ENCODE data around the gene DDX50.
A peak's percentile ranks its signal among the peaks of the same experiment; 100 is the strongest.
"Not testable (repeated sequence)": the region's sequence is repeated elsewhere in the genome, so short reads cannot be mapped to it uniquely, and the experiment has no call there.

Gene DDX50

DNA sequence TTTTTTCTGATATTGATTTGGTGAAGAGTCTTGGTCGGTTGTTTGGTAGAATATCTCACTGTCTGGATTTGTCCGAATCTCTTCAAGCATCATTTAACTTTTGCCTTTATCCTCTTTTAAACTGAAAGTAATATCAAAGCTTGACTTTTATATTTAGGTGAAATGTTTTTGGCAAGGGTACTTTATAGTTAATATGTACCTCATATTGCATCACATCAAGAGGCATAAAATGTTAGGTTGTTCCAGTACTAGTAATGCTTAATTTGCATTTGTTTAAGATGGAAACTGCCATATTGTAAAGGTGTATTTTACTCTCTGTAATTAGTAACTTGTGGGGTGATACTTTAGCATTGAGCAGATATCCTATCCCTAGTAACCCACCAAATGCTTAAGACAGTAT lies 37.8 kb downstream of the DDX50 start:
- H3K9me3 ChIP-seq (ENCODE audit: control insufficient read depth in 5 of 5, low read length in 5 of 5), result no peaks in the 10 kb centered on the region
- no peak overlapping the region for H3K4me3 ChIP-seq (ENCODE audit: low read depth in 1 of 5, low read length in 5 of 5)
- no peaks in the 10 kb centered on the region for H3K4me1 ChIP-seq (ENCODE audit: control insufficient read depth in 5 of 5, insufficient read depth in 5 of 5, low read length in 5 of 5)
- H3K36me3 ChIP-seq (ENCODE audit: control insufficient read depth in 5 of 5, insufficient read depth in 5 of 5, low read length in 5 of 5), result peaks cover 13 to 64% (median 26%) of the 10 kb centered on the region in 5 donors
- no peaks in the 10 kb centered on the region for H3K27me3 ChIP-seq (ENCODE audit: control insufficient read depth in 5 of 5, insufficient read depth in 4 of 5, low read length in 5 of 5)
- no peak overlapping the region for H3K27ac ChIP-seq (ENCODE audit: low read depth, low read length)
- H3K9ac ChIP-seq (ENCODE audit: low read length in 5 of 5), result no peak overlapping the region

DNA sequence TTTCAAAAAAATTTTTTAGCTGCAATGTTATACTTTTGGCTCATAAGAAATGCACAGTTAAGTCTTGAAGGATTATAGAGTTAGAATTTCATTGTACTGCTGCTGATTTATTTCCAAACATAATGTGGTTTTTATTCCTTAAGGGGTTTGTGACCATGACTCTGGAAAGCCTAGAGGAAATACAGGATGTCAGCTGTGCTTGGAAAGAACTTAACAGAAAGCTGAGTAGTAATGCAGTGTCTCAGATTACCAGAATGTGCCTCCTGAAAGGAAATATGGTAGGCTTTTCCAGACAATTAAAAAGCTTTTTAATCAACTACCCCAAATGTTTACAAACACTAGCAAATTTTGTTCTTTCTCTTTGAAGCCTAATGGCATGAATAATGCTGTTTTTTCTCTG lies 39.8 kb downstream of the DDX50 start:
- peaks cover 13 to 71% (median 30%) of the 10 kb centered on the region in 5 donors for H3K36me3 ChIP-seq (ENCODE audit: control insufficient read depth in 5 of 5, insufficient read depth in 5 of 5, low read length in 5 of 5)
- not testable (repeated sequence) for H3K4me3 ChIP-seq (ENCODE audit: low read depth in 1 of 5, low read length in 5 of 5); H3K27me3 ChIP-seq (ENCODE audit: control insufficient read depth in 5 of 5, insufficient read depth in 4 of 5, low read length in 5 of 5); H3K27ac ChIP-seq (ENCODE audit: low read depth, low read length); H3K4me1 ChIP-seq (ENCODE audit: control insufficient read depth in 5 of 5, insufficient read depth in 5 of 5, low read length in 5 of 5); H3K9me3 ChIP-seq (ENCODE audit: control insufficient read depth in 5 of 5, low read length in 5 of 5); H3K9ac ChIP-seq (ENCODE audit: low read length in 5 of 5)

DNA sequence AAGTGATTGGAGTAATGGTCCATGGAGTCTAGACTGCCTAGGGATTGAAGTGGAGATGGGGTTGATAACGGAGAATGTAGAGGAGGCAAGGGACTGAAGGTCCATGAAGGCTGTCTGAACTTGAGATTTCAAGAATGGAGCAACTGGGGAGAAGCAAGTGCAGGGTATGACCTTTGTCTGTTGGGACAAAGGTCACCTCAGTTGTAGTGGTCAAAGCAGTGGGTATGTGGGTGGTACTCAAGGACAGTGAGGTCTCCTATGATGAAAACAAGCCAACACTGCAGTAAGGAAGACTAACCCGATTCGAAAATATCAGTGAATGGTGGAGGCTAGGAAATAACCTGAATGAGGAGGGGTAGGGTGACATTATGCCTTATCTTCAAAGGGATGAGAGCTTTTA lies 49.5 kb downstream of the DDX50 start:
- peaks cover 18 to 53% (median 33%) of the 10 kb centered on the region in 5 donors for H3K36me3 ChIP-seq (ENCODE audit: control insufficient read depth in 5 of 5, insufficient read depth in 5 of 5, low read length in 5 of 5)

DNA sequence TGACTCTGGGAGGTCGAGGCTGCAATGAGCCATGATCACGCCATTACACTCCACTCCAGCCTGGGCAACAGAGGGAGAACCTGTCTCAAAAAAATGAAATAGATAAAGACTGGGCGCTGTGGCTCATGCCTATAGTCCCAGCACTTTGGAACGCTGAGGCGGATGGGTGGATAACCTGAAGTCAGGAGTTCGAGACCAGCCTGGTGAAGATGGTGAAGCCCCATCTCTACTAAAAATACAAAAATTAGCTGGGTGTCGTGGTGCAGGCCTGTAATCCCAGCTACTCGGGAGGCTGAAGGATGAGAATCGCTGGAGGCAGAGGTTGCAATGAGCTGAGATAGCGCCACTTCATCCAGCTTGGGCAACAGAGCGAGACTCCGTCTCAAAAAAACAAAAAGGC lies 53.8 kb downstream of the DDX50 start:
- H3K27me3 ChIP-seq (ENCODE audit: control insufficient read depth in 5 of 5, insufficient read depth in 4 of 5, low read length in 5 of 5), result no peaks in the 10 kb centered on the region
- peaks cover 1 to 22% (median 5%) of the 10 kb centered on the region in 5 donors for H3K36me3 ChIP-seq (ENCODE audit: control insufficient read depth in 5 of 5, insufficient read depth in 5 of 5, low read length in 5 of 5)
- H3K27ac ChIP-seq (ENCODE audit: low read depth, low read length), result no peak overlapping the region
- no peak overlapping the region for H3K9ac ChIP-seq (ENCODE audit: low read length in 5 of 5)
- peak overlapping the region in 1 of 5 donors; percentile 98 for H3K4me3 ChIP-seq (ENCODE audit: low read depth in 1 of 5, low read length in 5 of 5)
- H3K9me3 ChIP-seq (ENCODE audit: control insufficient read depth in 5 of 5, low read length in 5 of 5), result no peaks in the 10 kb centered on the region
- peaks cover 7 to 21% (median 14%) of the 10 kb centered on the region in 5 donors for H3K4me1 ChIP-seq (ENCODE audit: control insufficient read depth in 5 of 5, insufficient read depth in 5 of 5, low read length in 5 of 5)

More for the DNA sequence above, 49.5 kb downstream of the DDX50 start:
- H3K9me3 ChIP-seq (ENCODE audit: control insufficient read depth in 5 of 5, low read length in 5 of 5), result no peaks in the 10 kb centered on the region
- no peak overlapping the region for H3K4me3 ChIP-seq (ENCODE audit: low read depth in 1 of 5, low read length in 5 of 5)
- no peak overlapping the region for H3K27ac ChIP-seq (ENCODE audit: low read depth, low read length)
- H3K27me3 ChIP-seq (ENCODE audit: control insufficient read depth in 5 of 5, insufficient read depth in 4 of 5, low read length in 5 of 5), result no peaks in the 10 kb centered on the region
- peaks cover 3 to 4% (median 4%) of the 10 kb centered on the region in 5 donors for H3K4me1 ChIP-seq (ENCODE audit: control insufficient read depth in 5 of 5, insufficient read depth in 5 of 5, low read length in 5 of 5)
- H3K9ac ChIP-seq (ENCODE audit: low read length in 5 of 5), result no peak overlapping the region

DNA sequence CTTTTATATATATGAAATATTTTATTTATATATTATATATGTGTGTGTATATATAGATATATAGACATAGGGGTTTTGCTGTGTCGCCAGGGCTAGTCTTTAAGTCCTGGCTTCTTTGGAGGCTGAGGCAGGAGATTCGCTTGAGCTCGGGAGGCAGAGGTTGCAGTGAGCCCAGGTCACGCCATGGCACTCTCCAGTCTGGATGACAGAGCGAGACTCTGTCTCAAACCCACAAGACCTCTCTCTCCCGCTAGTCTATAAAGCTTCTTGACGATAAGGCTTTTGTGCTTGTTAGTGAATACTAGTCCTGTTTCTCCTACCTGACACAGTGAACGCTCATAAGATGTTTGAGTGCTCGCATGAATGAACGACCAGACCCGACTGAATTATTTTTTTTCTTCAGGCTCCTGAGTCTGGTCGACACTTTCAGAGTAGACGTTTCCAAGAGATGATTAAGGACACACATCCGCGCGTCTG lies 54.3 kb downstream of the DDX50 start:
- peak overlapping the region; percentile 94 to 100 (median 99) for H3K9ac ChIP-seq (ENCODE audit: low read length in 5 of 5)
- peak overlapping the region; percentile 89 to 98 (median 97) for H3K4me3 ChIP-seq (ENCODE audit: low read depth in 1 of 5, low read length in 5 of 5)
- peaks cover 7 to 21% (median 14%) of the 10 kb centered on the region in 5 donors for H3K4me1 ChIP-seq (ENCODE audit: control insufficient read depth in 5 of 5, insufficient read depth in 5 of 5, low read length in 5 of 5)
- no peaks in the 10 kb centered on the region for H3K27me3 ChIP-seq (ENCODE audit: control insufficient read depth in 5 of 5, insufficient read depth in 4 of 5, low read length in 5 of 5)
- H3K36me3 ChIP-seq (ENCODE audit: control insufficient read depth in 5 of 5, insufficient read depth in 5 of 5, low read length in 5 of 5), result peaks cover 5 to 20% (median 8%) of the 10 kb centered on the region in 5 donors
- H3K27ac ChIP-seq (ENCODE audit: low read depth, low read length), result peak overlapping the region; percentile 100
- H3K9me3 ChIP-seq (ENCODE audit: control insufficient read depth in 5 of 5, low read length in 5 of 5), result no peaks in the 10 kb centered on the region

DNA sequence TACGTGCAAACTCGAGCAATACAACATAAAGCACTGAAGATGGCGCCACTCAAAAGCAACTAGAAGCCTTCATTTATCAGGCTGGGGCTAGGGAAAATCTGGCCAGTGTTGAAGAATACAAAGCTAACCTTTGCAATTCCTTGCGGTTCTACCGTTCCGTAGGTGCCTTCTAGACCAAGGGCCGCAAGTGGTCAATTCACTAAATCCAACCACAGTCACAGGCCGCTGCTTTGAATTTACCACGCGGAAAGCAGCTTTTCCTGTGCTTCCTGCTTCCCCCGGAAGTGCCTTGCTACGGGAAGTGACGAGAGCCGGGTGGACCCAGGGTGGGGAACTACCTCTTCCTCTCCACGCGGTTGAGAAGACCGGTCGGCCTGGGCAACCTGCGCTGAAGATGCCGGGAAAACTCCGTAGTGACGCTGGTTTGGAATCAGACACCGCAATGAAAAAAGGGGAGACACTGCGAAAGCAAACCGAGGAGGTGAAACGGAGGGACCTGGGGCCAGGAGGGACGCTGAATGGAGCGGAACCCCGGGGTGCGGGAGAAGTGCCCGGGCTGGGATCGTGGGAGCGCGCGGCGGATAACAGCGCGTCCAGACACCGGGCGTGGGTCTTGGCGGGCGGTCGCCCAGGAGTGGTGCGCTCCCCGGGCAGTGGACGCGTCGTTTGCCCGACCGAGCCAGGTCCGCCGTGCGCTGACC lies 54.9 kb downstream of the DDX50 start, which contains the start of gene DDX21:
Gene DDX21, plus strand, starts transcription at position 339 of the 701 bp plus-strand sequence. Its CDS starts 56 bp downstream, at position 395.
- Histone ChIP-seq H3K4me1 (ENCODE audit: control insufficient read depth in 5 of 5, insufficient read depth in 5 of 5, low read length in 5 of 5) (peaks cover 7 to 25% (median 14%) of the 10 kb centered on the region in 5 donors), H3K27me3 (ENCODE audit: control insufficient read depth in 5 of 5, insufficient read depth in 4 of 5, low read length in 5 of 5) (no peaks in the 10 kb centered on the region), H3K9ac (ENCODE audit: low read length in 5 of 5) (peak within 1 kb of the TSS; percentile 94 to 100 (median 99)), H3K9me3 (ENCODE audit: control insufficient read depth in 5 of 5, low read length in 5 of 5) (no peaks in the 10 kb centered on the region), H3K36me3 (ENCODE audit: control insufficient read depth in 5 of 5, insufficient read depth in 5 of 5, low read length in 5 of 5) (peaks cover 5 to 18% (median 7%) of the 10 kb centered on the region in 5 donors), H3K27ac (ENCODE audit: low read depth, low read length) (peak within 1 kb of the TSS; percentile 100), H3K4me3 (ENCODE audit: low read depth in 1 of 5, low read length in 5 of 5) (peak within 1 kb of the TSS; percentile 89 to 98 (median 97))

DNA sequence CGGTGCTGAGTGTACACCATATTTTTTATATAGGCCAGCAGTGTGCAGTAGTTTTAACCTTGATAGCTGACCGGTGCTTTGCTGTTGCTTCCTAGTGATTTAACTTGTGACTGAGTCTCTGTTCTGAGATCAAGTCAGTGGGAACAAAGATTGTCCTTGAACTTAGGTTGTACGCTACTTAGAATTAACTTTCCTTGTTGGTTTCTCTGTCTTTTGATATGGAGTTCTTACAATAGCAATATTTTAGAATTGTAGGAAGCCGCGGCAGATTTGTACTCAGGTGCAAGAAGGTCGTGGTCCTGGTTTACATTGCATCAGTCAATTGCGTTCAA lies 56.1 kb downstream of the DDX50 start:
- no peaks in the 10 kb centered on the region for H3K27me3 ChIP-seq (ENCODE audit: control insufficient read depth in 5 of 5, insufficient read depth in 4 of 5, low read length in 5 of 5)
- H3K9me3 ChIP-seq (ENCODE audit: control insufficient read depth in 5 of 5, low read length in 5 of 5), result no peaks in the 10 kb centered on the region
- peaks cover 7 to 26% (median 14%) of the 10 kb centered on the region in 5 donors for H3K4me1 ChIP-seq (ENCODE audit: control insufficient read depth in 5 of 5, insufficient read depth in 5 of 5, low read length in 5 of 5)
- peak overlapping the region; percentile 100 for H3K27ac ChIP-seq (ENCODE audit: low read depth, low read length)
- peaks cover 10 to 22% (median 14%) of the 10 kb centered on the region in 5 donors for H3K36me3 ChIP-seq (ENCODE audit: control insufficient read depth in 5 of 5, insufficient read depth in 5 of 5, low read length in 5 of 5)
- H3K4me3 ChIP-seq (ENCODE audit: low read depth in 1 of 5, low read length in 5 of 5), result peak overlapping the region; percentile 70 to 98 (median 97)
- H3K9ac ChIP-seq (ENCODE audit: low read length in 5 of 5), result peak overlapping the region in 4 of 5 donors; percentile 40 to 99 (median 79)

DNA sequence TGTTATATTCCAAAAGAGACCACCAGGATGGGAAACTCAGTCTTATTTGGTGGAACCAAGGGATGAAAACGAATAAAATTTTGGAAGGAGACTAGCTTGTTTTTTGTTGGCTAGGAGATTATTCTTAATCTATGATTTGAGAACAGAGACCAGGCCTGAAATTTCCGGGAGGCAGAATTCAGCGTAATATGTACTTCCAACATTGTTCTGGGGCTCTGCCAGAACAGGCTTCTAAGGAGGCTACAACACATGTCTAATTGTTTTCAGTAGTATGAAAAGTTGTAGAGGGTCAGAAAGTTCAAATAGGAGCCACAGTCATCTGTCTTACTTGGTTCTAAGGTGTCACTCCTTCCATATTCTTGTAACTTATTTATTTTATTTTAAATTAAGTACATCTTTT lies 56.5 kb downstream of the DDX50 start:
- H3K27ac ChIP-seq (ENCODE audit: low read depth, low read length), result peak overlapping the region; percentile 100
- peak overlapping the region; percentile 70 to 98 (median 97) for H3K4me3 ChIP-seq (ENCODE audit: low read depth in 1 of 5, low read length in 5 of 5)
- no peaks in the 10 kb centered on the region for H3K27me3 ChIP-seq (ENCODE audit: control insufficient read depth in 5 of 5, insufficient read depth in 4 of 5, low read length in 5 of 5)
- peak overlapping the region in 4 of 5 donors; percentile 40 to 99 (median 79) for H3K9ac ChIP-seq (ENCODE audit: low read length in 5 of 5)
- no peaks in the 10 kb centered on the region for H3K9me3 ChIP-seq (ENCODE audit: control insufficient read depth in 5 of 5, low read length in 5 of 5)
- peaks cover 12 to 26% (median 18%) of the 10 kb centered on the region in 5 donors for H3K36me3 ChIP-seq (ENCODE audit: control insufficient read depth in 5 of 5, insufficient read depth in 5 of 5, low read length in 5 of 5)
- peaks cover 7 to 26% (median 14%) of the 10 kb centered on the region in 5 donors for H3K4me1 ChIP-seq (ENCODE audit: control insufficient read depth in 5 of 5, insufficient read depth in 5 of 5, low read length in 5 of 5)

DNA sequence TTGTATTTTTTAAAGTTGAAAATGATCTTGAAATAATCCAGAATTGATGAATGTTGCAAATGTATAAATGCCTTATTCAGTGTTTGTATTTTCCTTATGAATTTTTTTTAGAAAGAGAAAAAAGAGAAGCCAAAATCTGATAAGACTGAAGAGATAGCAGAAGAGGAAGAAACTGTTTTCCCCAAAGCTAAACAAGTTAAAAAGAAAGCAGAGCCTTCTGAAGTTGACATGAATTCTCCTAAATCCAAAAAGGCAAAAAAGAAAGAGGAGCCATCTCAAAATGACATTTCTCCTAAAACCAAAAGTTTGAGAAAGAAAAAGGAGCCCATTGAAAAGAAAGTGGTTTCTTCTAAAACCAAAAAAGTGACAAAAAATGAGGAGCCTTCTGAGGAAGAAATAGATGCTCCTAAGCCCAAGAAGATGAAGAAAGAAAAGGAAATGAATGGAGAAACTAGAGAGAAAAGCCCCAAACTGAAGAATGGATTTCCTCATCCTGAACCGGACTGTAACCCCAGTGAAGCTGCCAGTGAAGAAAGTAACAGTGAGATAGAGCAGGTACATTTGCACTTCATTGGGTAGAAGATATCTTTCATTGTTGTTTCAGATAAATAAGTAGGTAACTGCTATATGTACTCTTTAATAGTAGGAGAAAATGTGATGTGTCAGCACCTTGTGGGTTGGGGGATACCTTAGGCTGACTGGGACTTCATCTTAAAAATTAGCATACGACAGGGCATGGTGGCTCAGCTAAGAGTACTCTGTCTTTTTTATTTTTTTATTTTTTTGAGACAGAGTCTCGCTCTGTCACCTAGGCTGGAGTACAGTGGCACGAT lies 58.8 kb downstream of the DDX50 start:
- no peak overlapping the region for H3K27ac ChIP-seq (ENCODE audit: low read depth, low read length)
- H3K9me3 ChIP-seq (ENCODE audit: control insufficient read depth in 5 of 5, low read length in 5 of 5), result no peaks in the 10 kb centered on the region
- peaks cover 7 to 26% (median 14%) of the 10 kb centered on the region in 5 donors for H3K4me1 ChIP-seq (ENCODE audit: control insufficient read depth in 5 of 5, insufficient read depth in 5 of 5, low read length in 5 of 5)
- peaks cover 20 to 44% (median 38%) of the 10 kb centered on the region in 5 donors for H3K36me3 ChIP-seq (ENCODE audit: control insufficient read depth in 5 of 5, insufficient read depth in 5 of 5, low read length in 5 of 5)
- no peaks in the 10 kb centered on the region for H3K27me3 ChIP-seq (ENCODE audit: control insufficient read depth in 5 of 5, insufficient read depth in 4 of 5, low read length in 5 of 5)
- H3K4me3 ChIP-seq (ENCODE audit: low read depth in 1 of 5, low read length in 5 of 5), result no peak overlapping the region
- no peak overlapping the region for H3K9ac ChIP-seq (ENCODE audit: low read length in 5 of 5)

All from subcutaneous abdominal adipose tissue (tissue), 5 donors.